Jurkat, Clone E6-1 (cell line): Measurements from ENCODE around the gene GSTT2B.
"Not testable (repeated sequence)": the region's sequence is repeated elsewhere in the genome, so short reads cannot be mapped to it uniquely, and the experiment has no call there.

Source experiments
- DNase-seq: peaks from one replicate; pipeline ENCODE4 v3.0.0-alpha.2; 2011; ENCODE audit warnings: low read depth, low spot score
- H3K4me3 ChIP-seq: 2 replicates; pipeline ENCODE4 v1.5.1; 2011; ENCODE audit warnings: mild to moderate bottlenecking, low read length, control low read depth, moderate library complexity

Gene GSTT2B

GRCh38 chr22:23910496-23911190 is 50.4 kb downstream of the GSTT2B start:
- no peak overlapping the region for H3K4me3 ChIP-seq
- no peak for DNase-seq

GRCh38 chr22:23909296-23909898 is 51.6 kb downstream of the GSTT2B start:
- DNase-seq = no peak
- no peak overlapping the region for H3K4me3 ChIP-seq

- H3K4me3 ChIP-seq = no peak overlapping the region
- no peak for DNase-seq
These were observed 52.3 kb downstream of the GSTT2B start for GRCh38 chr22:23908587-23909205.

GRCh38 chr22:23907423-23907822 is 53.6 kb downstream of the GSTT2B start:
- not testable (repeated sequence) for DNase-seq, H3K4me3 ChIP-seq
